HUES48 (cell line): ENCODE data around the gene ANKRD24.
"Not testable (repeated sequence)": the region's sequence is repeated elsewhere in the genome, so short reads cannot be mapped to it uniquely, and the experiment has no call there.

ENCODE experiments used
- H3K27ac ChIP-seq: one replicate; pipeline ENCODE4 v1.7.0; 2013; ENCODE audit warnings: low read depth, low read length, inconsistent platforms
- H3K27me3 ChIP-seq: 2 replicates; pipeline ENCODE4 v1.6.1; 2013; ENCODE audit warnings: mild to moderate bottlenecking, low read length; ENCODE audit not compliant: control insufficient read depth, insufficient read depth
- H3K36me3 ChIP-seq: 2 replicates; pipeline ENCODE4 v1.6.1; 2013; ENCODE audit warnings: low read length; ENCODE audit not compliant: control insufficient read depth, insufficient read depth
- H3K4me1 ChIP-seq: 2 replicates; pipeline ENCODE4 v1.6.1; 2013; ENCODE audit warnings: mild to moderate bottlenecking, low read length; ENCODE audit not compliant: control insufficient read depth, insufficient read depth
- H3K4me3 ChIP-seq: 2 replicates; pipeline ENCODE4 v1.5.1; 2013; ENCODE audit warnings: mild to moderate bottlenecking, low read depth, low read length
- H3K9ac ChIP-seq: 2 replicates; pipeline ENCODE4 v1.6.1; 2013; ENCODE audit warnings: mild to moderate bottlenecking, low read depth, low read length, moderate library complexity
- H3K9me3 ChIP-seq: 2 replicates; pipeline ENCODE4 v1.6.1; 2013; ENCODE audit warnings: low read length; ENCODE audit not compliant: control insufficient read depth, insufficient read depth

The ANKRD24 gene

GRCh38 chr19:4182084-4182810 lies at the start of gene ANKRD24, which contains the start of gene SIRT6:
Gene ANKRD24 (plus strand): TSS chr19:4182689. CDS start chr19:4186426, 3,737 bp downstream.
Gene SIRT6 (minus strand): TSS chr19:4182563. CDS start chr19:4182539, 24 bp downstream.
- H3K27me3 ChIP-seq = no peaks in the 10 kb centered on the region
- peak within 1 kb of the TSS; percentile 66 for H3K27ac ChIP-seq
- H3K9ac ChIP-seq = peak within 1 kb of the TSS; percentile 44
- no peaks in the 10 kb centered on the region for H3K9me3 ChIP-seq
- H3K36me3 ChIP-seq = no peaks in the 10 kb centered on the region
- H3K4me1 ChIP-seq = no peaks in the 10 kb centered on the region
- peak within 1 kb of the TSS; percentile 82 for H3K4me3 ChIP-seq

DNA sequence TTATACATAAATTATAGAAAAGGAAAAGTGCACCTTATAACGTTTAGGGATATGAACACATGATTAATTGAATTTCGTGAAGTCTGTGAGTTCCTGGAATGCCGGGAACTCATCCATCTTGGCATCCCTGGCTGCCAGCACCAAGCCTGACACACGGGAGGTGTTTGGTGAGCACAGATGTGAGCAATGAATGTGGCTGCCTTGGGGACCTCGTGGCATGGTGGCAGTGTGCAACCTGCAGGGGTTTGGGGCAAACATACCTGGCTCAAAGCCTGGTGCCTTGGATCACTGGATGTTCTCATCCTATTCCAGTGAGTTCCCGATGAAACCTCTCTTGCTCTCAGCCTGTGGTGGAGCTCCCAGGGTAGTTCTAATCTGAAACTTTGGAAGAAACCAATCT lies 48.1 kb upstream of the ANKRD24 start:
- Histone ChIP-seq H3K9ac (no peak overlapping the region), H3K4me3 (no peak overlapping the region), H3K27ac (no peak overlapping the region), H3K9me3 (no peaks in the 10 kb centered on the region), H3K27me3 (no peaks in the 10 kb centered on the region), H3K36me3 (no peaks in the 10 kb centered on the region), H3K4me1 (no peaks in the 10 kb centered on the region)

DNA sequence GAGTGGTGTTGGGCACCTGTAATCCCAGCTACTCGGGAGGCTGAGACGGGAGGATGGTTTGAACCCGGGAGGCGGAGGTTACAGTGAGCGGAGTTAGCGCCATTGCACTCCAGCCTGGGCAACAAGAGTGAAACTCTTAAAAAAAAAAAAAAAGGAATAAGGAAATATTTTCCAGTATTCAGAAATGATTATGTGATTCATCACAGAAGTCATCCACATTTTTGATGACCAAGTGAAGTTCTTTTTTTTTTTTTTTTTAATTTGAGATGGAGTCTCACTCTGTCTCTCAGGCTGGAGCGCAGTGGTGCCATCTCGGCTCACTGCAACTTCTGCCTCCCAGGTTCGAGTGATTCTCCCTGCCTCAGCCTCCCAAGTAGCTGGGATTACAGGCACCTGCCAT lies 47.1 kb upstream of the ANKRD24 start:
- H3K4me1 ChIP-seq, H3K9me3 ChIP-seq, H3K36me3 ChIP-seq, H3K27me3 ChIP-seq, H3K4me3 ChIP-seq, H3K9ac ChIP-seq, H3K27ac ChIP-seq: not testable (repeated sequence)

DNA sequence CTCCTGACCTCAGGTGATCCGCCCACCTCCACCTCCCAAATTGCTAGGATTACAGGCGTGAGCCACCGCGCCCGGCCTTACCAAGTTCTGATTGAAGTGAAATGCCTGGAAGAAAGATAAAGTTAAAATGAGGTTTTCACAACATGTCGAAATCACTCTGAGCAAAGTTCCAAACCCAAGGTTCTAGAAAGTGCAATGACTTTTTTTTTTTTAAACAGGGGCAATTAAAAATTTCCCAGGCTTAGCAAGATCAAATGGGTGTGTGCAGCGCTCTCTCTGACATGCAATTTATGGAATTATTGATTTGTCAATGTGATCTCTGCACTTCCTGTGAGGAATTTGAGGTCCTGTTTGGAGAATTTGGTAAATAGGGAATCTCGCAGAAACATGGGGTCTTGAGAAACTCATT lies 45.8 kb upstream of the ANKRD24 start:
- no peaks in the 10 kb centered on the region for H3K4me1 ChIP-seq
- H3K9me3 ChIP-seq = no peaks in the 10 kb centered on the region
- no peak overlapping the region for H3K4me3 ChIP-seq
- no peaks in the 10 kb centered on the region for H3K27me3 ChIP-seq
- no peak overlapping the region for H3K27ac ChIP-seq
- H3K36me3 ChIP-seq = no peaks in the 10 kb centered on the region
- H3K9ac ChIP-seq = no peak overlapping the region

DNA sequence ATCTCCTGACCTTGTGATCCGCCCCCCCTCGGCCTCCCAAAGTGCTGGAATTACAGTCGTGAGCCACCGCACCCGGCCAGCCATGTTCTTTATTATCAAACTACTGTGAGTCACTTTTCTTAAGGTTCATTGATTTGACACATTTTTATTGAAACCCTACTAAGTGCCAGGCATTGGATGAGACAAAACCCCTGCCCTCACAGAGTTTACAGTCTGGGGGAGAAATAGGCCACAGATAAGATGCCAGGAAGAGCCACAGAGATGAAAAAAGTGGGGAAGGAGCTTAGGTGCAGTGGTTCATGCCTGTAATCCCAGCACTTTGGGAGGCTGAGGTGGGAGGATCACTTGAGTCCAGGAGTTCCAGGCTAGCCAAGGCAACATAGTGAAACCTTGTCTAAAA lies 44.0 kb upstream of the ANKRD24 start:
- no peak overlapping the region for H3K4me3 ChIP-seq

GRCh38 chr19:4139614-4140236 lies 42.8 kb upstream of the ANKRD24 start:
- no peak overlapping the region for H3K9ac ChIP-seq
- no peaks in the 10 kb centered on the region for H3K27me3 ChIP-seq
- H3K9me3 ChIP-seq = no peaks in the 10 kb centered on the region
- no peaks in the 10 kb centered on the region for H3K36me3 ChIP-seq
- no peak overlapping the region for H3K4me3 ChIP-seq
- H3K27ac ChIP-seq = no peak overlapping the region
- no peaks in the 10 kb centered on the region for H3K4me1 ChIP-seq

More for the DNA sequence above, 44.0 kb upstream of the ANKRD24 start:
- H3K27me3 ChIP-seq = no peaks in the 10 kb centered on the region
- no peaks in the 10 kb centered on the region for H3K4me1 ChIP-seq
- H3K27ac ChIP-seq = no peak overlapping the region
- no peaks in the 10 kb centered on the region for H3K9me3 ChIP-seq
- no peak overlapping the region for H3K9ac ChIP-seq
- H3K36me3 ChIP-seq = no peaks in the 10 kb centered on the region

DNA sequence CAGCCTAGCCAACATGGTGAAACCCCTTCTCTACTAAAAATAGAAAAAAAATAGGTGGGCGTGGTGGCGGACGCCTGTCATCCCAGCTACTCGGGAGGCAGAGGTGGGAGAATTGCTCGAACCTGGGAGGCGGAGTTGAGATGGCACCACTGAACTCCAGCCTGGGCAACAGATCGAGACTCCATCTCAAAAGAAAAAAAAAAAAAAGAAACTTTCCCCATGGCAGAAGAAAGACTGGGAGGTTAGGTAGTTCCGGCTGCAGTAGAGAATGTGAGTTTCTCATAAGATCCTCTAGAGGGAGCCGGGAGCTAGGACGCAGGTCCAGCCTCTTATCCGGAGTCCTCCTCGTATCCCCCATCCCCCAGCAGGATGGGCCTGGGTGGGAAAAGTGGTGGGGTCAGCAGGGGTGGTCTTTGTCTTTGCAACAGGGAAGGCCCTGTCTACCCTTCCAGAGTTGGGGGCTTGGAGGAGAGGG lies 42.2 kb upstream of the ANKRD24 start:
- H3K4me3 ChIP-seq = no peak overlapping the region
- H3K9me3 ChIP-seq = no peaks in the 10 kb centered on the region
- no peaks in the 10 kb centered on the region for H3K36me3 ChIP-seq
- no peak overlapping the region for H3K27ac ChIP-seq
- no peaks in the 10 kb centered on the region for H3K4me1 ChIP-seq
- no peaks in the 10 kb centered on the region for H3K27me3 ChIP-seq
- no peak overlapping the region for H3K9ac ChIP-seq

GRCh38 chr19:4142916-4143315 lies 39.6 kb upstream of the ANKRD24 start:
- not testable (repeated sequence) for H3K36me3 ChIP-seq, H3K4me1 ChIP-seq, H3K27me3 ChIP-seq, H3K27ac ChIP-seq, H3K4me3 ChIP-seq, H3K9ac ChIP-seq, H3K9me3 ChIP-seq

- no peak overlapping the region for H3K9ac ChIP-seq
- H3K27ac ChIP-seq = no peak overlapping the region
- H3K36me3 ChIP-seq = no peaks in the 10 kb centered on the region
- no peaks in the 10 kb centered on the region for H3K4me1 ChIP-seq
- H3K9me3 ChIP-seq = no peaks in the 10 kb centered on the region
- H3K27me3 ChIP-seq = no peaks in the 10 kb centered on the region
- no peak overlapping the region for H3K4me3 ChIP-seq
Measured at GRCh38 chr19:4144666-4145249, 37.7 kb upstream of the ANKRD24 start.

- no peaks in the 10 kb centered on the region for H3K36me3 ChIP-seq
- H3K9me3 ChIP-seq = no peaks in the 10 kb centered on the region
- H3K4me1 ChIP-seq = no peaks in the 10 kb centered on the region
- no peak overlapping the region for H3K27ac ChIP-seq
- no peak overlapping the region for H3K4me3 ChIP-seq
- H3K9ac ChIP-seq = no peak overlapping the region
- H3K27me3 ChIP-seq = no peaks in the 10 kb centered on the region
Measured at GRCh38 chr19:4149518-4150288, 32.8 kb upstream of the ANKRD24 start.
